HG03103 (cell line): ENCODE measurements around the gene PPM1L.

Source experiments
- ATAC-seq: cut with Tn5 transposase; IDR thresholded peaks from one replicate; pipeline ENCODE4 v1.9.1; 2021; ENCODE audit warnings: low read depth; ENCODE audit not compliant: unreplicated experiment

The PPM1L gene

GRCh38 chr3:161070980-161071663 is 315.1 kb downstream of the PPM1L start:
- ATAC-seq, result no peak

GRCh38 chr3:161072211-161072621 is 316.2 kb downstream of the PPM1L start:
- ATAC-seq, result no peak

GRCh38 chr3:161072751-161073150 is 316.7 kb downstream of the PPM1L start:
- ATAC-seq, result no peak

GRCh38 chr3:161073181-161073580 is 317.1 kb downstream of the PPM1L start:
- no peak for ATAC-seq

- peak; percentile 77 for ATAC-seq
Observed at GRCh38 chr3:161081633-161082032, 325.6 kb downstream of the PPM1L start.

GRCh38 chr3:161082063-161082462 is 326.0 kb downstream of the PPM1L start:
- peak; percentile 11 for ATAC-seq

- no peak for ATAC-seq
Observed at GRCh38 chr3:161083131-161083530, 327.1 kb downstream of the PPM1L start.

- no peak for ATAC-seq
Observed at GRCh38 chr3:161084277-161084676, 328.2 kb downstream of the PPM1L start.

GRCh38 chr3:161093895-161094294 is 337.9 kb downstream of the PPM1L start:
- ATAC-seq, result no peak

- no peak for ATAC-seq
Observed at GRCh38 chr3:161096771-161097367, 340.8 kb downstream of the PPM1L start.

- ATAC-seq, result no peak
Observed at GRCh38 chr3:161100994-161101393, 345.0 kb downstream of the PPM1L start.

- no peak for ATAC-seq
Observed at GRCh38 chr3:161101609-161102008, 345.6 kb downstream of the PPM1L start.

GRCh38 chr3:161103776-161104385 is 347.9 kb downstream of the PPM1L start:
- no peak for ATAC-seq

- ATAC-seq, result peak; percentile 71
Observed at GRCh38 chr3:161104561-161105551, 348.8 kb downstream of the PPM1L start, which contains the start of gene B3GALNT1. TSS of gene B3GALNT1 (minus strand) at chr3:161105349. CDS start at chr3:161086754, 18,595 bp downstream.

GRCh38 chr3:161107311-161107710 is 351.3 kb downstream of the PPM1L start:
- no peak for ATAC-seq

GRCh38 chr3:161108840-161109239 is 352.8 kb downstream of the PPM1L start:
- ATAC-seq, result no peak

- ATAC-seq, result no peak
Observed at GRCh38 chr3:161117646-161118045, 361.6 kb downstream of the PPM1L start.

GRCh38 chr3:161126495-161126894 is 370.5 kb downstream of the PPM1L start:
- no peak for ATAC-seq
